ENCODE results near the gene GALNT14.

GALNT14 gene

DNA sequence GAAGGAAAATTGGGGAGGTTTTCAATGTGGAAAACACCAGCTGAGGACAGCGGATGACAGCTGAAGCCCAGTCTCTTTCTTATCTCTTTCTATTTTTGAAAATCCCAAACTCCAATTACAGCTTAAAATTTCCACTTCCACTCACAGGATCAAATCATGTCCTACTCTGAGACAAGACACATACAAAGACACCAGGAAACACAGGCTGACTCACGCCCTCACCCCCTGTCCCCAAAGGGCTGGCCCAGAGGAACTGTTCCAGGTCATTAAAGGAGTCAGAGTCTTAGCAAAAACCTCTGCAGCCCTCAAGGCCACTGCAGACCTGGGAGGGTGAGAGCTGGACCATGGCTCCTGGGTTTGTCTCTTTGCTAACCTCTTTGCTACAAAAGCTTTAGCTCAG, 187.9 kb downstream of the GALNT14 start:
- in situ Hi-C loops (cut with MboI; ENCODE audit: low sequenced_read_pairs) = no loop called here

DNA sequence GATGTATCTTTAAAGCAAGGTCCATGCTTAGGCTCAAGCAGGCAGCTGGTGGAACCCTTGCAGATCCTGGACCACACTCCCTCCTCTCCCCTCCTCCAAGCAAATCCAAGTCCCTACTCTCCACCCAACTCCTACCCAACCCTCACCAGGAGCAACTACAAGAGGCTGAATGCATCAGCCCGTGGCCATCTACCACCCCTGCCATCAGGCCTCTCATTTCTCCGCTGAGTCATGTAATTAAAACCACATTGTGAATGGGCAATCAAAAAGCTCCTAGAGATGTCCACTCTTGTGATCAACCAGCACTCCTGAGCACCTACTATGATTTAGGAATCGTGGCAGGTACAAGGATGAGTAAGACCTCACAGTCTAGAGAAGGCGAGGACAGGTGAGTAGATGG, 188.8 kb downstream of the GALNT14 start:
- in situ Hi-C loops (cut with MboI; ENCODE audit: low sequenced_read_pairs) = no loop called here

DNA sequence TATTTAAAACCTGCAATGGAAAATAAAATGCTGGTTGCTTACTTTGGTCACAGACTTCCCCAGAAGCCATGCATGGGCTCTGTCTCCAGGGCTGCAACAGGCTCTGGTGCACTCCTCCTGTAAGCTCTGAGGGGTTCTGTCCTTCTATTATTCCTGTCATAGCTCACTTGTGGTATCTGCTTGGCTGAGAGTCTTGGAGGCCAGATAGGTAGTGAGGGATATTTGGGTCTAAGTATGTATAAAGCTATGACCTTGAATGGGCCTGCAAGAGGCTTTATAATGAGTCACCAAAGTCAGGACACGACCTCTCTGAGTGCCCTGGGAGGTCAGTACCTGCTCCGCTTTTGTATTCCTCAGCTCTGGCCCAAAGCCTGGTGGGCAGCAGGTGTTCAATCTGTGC, 189.4 kb downstream of the GALNT14 start:
- in situ Hi-C loops (cut with MboI; ENCODE audit: low sequenced_read_pairs) = no loop called here

DNA sequence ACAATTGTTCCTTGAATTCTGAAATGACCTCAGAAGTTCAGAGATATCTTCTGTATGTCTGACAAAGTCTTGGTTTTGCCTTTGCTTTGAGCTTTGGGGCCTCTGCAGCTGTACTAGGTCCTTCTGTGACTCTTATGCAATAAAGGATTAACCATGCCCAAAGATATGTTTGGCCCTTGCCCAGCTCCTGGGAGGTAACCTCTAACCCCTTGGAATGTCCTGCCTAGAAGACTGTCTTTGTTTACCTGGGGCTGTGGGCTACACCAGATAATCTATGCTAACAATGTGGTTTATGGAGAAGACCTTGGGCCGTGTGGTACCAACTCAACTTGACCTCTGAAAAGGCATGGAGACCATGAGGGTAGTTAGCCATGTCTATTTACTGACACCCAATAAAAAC, 190.1 kb downstream of the GALNT14 start:
- in situ Hi-C loops (cut with MboI; ENCODE audit: low sequenced_read_pairs) = no loop called here

DNA sequence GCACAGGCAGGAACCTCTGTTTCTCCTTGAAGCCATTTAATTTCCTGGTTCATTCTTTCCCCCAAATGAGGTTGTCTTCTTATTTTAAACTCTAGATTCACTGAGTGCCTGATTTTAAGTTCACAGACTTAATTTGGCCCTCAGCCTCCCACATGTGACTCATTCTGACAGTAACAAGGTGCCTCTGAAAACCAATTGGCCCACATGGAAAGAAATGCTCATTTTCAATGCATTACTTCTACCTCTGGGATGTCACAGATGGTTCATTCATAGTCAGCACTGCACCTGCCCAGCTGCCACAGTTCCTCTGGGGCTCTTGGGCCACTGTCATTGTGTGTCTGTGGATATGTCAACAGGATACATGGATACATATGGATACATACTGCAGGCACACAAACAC, 190.6 kb downstream of the GALNT14 start:
- in situ Hi-C loops (cut with MboI; ENCODE audit: low sequenced_read_pairs) = no loop called here

DNA sequence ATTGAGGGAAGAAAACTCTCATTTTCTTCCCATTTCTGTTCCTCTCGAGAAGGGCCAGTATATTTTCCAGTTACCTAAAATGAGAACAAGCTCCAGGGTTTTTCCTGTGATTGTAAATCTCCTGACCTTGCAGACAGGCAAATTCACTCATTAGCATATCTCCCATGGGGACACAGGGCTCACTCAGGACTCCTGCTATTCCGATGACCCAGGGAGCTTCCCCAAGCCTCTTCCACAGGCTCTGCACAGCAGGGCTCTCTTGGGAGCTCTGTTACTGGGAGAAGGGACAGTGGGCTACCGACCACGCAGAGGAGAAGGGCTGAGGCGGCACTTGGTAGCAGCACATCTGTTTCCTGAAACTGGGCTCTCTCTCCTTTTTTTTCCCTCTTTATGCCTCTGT, 195.8 kb downstream of the GALNT14 start:
- in situ Hi-C loops (cut with MboI; ENCODE audit: low sequenced_read_pairs) = no loop called here

DNA sequence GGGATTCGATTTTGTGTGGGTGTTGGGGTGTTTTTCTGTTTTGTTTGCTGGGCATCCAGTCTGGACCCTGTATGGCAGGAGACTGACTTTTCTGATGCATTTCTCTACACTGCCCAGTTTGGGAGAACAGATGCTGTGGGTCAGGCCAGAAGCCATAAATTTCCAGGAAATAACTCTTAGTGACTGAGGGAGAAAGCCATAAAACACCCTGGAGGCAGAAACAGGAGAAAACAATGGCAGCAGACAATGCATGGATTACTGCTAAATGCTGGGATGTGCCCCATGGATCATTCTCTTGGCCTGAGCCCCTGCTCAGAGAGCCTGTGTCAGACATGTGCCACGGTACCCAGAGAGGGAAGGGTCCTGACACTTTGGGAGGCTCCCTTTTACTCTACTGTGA, 197.4 kb downstream of the GALNT14 start:
- in situ Hi-C loops (cut with MboI; ENCODE audit: low sequenced_read_pairs) = no loop called here

DNA sequence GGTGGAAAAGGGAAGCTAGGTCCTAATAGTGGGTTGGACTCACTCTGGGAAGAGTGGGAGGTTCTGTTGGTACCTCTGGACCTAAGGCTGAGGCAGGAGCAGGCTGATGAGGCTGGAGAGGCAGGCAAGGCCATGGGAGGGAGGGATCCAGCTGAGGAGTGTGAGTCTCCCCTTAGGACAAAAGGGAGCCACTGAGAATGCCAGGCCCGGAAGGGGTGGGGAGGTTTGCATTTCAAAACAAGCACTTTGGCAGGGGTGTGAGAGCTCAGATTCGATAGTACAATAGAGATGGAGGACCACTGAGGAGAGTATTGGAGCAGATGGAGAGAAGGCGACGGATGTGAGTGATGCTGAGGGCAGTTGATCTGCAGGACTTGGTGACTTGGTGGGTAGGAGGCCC, 198.9 kb downstream of the GALNT14 start:
- in situ Hi-C loops (cut with MboI; ENCODE audit: low sequenced_read_pairs) = no loop called here

DNA sequence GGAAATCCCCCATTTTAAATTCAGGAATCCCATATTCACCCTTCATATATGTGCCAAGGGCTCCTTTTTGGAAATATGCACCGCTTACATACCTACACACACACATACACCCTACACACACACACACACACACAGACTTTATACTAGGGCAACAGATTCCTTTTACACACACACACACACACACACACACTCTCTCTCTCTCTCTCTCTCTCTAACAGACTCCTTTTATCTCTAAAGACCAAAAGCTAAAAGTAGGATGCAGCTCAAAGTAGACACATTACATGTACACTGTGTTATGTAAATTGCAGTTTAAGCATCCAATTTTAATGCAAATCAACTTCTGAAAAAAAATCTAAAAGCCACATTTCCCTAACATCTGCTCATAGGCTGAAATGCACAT, 200.0 kb downstream of the GALNT14 start:
- in situ Hi-C loops (cut with MboI; ENCODE audit: low sequenced_read_pairs) = no loop called here

DNA sequence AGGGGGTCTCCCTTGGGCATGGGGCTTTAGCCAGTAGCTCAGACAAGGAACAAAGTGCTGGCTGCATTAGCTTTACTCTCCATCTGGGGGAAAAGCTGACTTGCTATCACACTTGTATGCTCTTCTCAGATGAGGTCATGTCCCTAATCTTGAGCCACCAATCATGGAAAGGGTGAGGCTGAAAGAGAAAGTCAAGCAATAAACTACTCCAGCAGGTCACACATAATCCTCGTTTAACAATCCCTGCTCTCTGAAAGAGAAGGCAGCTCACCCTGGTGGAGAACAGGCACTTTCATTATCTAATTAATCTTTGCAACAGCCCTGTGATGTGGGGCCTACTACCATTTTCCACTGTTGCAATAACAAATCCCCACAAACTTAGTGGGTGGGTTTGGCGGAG, 201.3 kb downstream of the GALNT14 start:
- in situ Hi-C loops (cut with MboI; ENCODE audit: low sequenced_read_pairs) = no loop called here

DNA sequence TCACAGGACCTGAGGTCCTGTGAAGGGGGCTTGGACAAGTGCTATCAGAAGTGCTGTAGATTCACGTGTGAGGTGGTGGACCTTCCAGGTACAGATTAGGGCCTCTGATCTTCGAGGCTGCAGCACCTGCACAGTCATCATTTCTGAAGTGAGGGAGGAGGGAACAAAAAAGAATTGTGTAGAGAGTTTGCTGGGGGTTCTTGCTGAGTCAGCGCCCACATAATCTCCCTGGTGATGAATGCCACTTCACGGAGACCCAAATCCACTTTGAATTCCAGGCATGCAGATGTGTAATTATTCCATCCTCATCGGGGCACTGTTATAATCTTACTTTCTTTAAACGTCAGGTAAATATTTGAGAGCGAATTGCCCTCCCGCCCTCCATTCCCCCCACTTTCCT, 202.4 kb downstream of the GALNT14 start:
- in situ Hi-C loops (cut with MboI; ENCODE audit: low sequenced_read_pairs) = no loop called here

DNA sequence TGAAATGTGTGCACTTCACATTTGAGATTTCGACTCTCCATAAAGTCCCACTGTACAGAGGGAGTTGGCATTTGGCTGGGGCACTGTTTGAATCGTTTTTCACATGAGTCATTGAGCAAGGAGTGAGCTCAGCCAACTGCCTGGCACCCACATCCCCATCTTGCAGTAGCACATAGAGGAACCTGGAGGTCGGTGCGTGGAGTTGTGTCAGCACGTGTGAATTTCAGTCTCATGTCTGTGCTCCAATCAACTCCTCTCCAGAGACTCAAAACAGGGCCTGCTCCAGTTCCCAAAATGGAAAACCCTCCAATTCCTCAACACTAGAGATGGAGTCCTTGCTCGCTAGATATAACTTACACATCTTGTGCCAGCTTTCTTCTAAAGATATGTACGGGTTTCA, 204.2 kb downstream of the GALNT14 start:
- in situ Hi-C loops (cut with MboI; ENCODE audit: low sequenced_read_pairs) = no loop called here

DNA sequence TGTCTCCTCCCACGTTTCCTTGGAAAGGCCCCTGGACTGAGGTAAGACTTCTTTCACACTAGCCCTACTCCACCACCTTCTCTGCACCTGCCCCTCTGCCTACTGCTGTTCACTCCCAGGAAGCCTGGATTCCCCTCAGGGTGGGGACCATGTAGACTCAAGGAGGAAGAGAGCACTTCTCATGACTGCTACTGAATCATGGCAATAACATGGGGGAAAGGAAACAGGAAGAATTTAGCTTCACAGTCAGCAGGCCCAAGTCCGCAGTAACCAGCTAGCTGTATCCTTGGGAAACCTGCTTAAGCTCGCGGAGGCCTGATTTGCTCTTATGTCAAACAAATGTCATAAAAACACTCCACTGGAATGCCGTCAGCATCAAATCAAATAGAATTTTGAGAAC, 204.7 kb downstream of the GALNT14 start:
- in situ Hi-C loops (cut with MboI; ENCODE audit: low sequenced_read_pairs) = no loop called here

DNA sequence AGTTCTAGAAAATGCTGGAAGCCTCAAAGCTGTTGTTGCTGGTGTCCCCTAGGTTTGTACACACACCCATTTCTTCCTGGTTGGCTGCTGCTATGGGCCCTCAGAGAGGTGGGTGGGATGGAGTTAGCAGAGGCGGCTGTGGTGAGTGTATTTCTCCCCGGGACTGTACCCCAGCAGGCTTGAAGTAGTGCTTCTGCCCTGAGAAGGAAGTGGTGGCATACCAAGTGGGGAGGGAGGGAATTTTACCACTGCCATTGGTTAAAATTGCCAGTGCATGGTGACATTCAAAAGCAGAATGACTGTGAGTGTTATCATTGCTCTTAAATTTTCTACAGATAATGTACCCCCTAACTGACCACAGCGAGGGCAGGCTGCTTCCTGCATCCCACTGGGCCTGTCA, 205.4 kb downstream of the GALNT14 start:
- in situ Hi-C loops (cut with MboI; ENCODE audit: low sequenced_read_pairs) = no loop called here

DNA sequence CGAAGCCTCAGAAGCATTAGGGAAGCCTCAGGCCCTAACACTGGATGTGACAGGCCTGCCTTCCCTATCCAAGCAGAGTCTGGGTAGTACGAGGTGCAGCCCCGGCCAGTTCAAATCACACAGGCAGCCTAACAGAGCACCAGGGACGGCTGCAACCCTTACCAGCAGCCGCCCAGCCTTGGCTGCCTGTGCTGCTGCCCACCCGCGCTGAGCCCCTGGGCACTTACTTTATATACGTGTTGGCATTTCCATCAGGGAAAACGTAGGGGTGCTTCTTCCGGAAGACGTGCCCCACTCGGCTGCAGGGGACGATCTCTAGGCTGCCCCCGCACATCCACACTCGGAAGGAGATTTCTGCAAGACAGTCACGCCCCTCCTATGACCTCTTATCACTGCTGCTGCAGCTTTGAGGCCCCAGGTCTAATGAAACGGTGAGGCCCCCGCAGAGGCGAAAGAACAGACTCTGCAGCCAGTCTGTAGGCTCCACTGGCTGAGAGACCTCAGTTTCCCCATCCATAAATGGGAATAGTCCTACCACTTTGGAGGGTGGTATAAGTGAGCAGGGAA, 206.3 kb downstream of the GALNT14 start:
- in situ Hi-C loops (cut with MboI; ENCODE audit: low sequenced_read_pairs) = no loop called here

DNA sequence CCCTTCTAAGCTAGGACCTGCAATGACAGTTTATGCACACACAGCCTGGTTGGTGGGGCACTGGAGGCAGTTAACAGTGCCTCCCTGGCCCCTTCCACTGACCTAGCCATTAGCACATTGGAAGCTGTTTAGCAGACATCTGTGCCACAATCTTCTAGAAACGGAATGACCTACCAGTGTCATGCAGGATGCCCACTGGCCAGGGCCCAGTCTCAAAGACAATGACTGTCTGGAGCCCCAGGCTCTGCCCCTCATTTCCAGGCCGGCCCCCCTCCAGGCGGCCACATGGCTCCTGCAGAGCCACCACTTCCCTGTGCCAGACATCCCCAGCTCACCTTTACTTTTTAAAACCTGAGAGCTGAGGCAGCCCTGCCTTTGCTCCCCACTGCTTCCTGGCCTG, 207.5 kb downstream of the GALNT14 start:
- in situ Hi-C loops (cut with MboI; ENCODE audit: low sequenced_read_pairs) = no loop called here

DNA sequence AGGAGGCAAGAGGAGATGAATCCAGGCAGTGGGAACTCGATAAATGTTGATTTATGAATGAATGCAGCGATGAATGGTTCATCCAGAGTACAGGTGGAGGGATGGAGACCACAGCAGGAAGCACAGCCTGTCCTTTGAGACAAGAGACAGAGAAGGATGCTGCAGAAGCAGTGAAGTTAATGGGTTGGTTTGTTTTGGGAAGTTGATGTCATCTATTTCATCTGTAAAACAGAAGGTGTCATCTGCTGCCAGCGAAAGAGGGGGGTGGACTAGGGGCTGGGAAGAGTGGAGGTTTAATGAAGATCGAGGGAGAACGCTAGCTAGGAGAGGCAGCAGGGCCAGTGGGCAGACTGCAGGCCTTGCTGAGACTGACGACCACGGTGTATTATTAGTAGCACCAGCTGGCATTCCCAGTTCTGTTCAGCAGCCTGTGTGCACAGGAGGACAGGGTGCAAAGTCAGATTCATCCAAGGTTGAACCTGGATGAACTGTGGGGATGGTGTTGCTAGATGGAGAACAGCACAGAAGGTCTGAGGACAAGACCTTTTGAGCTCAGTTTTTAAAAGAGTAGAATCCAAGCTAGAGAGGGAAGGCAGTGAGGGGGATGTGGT, 210.7 kb downstream of the GALNT14 start:
- in situ Hi-C loops (cut with MboI; ENCODE audit: low sequenced_read_pairs) = no loop called here

DNA sequence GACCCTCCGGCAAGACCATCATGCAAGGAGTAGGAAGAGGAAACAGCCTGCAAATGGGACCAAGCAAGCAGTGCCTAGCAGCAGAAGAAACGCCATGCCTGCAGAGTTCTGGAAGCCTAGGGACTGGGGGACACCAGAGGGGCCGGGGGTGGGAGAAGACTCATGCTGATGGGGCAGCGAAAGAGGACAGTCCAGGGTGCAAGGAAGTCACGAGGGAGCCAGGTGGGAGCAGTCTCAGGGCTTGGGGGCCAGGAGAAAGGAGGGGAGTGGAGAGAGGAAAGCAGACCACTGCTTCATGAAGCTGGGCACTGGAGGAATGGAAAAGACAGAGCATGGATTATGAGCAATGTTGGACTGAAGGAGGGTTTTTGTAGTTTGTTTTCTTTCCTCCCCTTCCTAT, 211.6 kb downstream of the GALNT14 start:
- in situ Hi-C loops (cut with MboI; ENCODE audit: low sequenced_read_pairs) = no loop called here

DNA sequence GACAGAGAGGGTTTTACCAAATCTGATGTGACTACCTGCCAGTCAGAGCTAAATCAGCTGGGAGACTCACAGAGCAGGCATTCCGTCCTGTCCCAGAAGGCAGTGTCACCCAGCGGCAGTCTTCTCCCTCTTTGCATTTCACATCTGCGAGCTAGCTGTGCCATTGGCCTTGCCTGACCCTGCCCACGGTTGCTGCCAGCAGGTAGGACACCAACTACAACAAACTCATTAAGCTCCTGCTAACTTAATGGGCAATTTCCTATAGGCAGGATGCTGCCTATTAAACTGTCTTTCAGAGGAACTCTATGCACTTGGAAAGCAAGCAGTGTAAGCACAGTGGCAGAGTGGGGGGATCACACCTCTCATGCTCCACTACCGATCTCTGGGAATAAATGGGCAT, 214.6 kb downstream of the GALNT14 start:
- in situ Hi-C loops (cut with MboI; ENCODE audit: low sequenced_read_pairs) = no loop called here

DNA sequence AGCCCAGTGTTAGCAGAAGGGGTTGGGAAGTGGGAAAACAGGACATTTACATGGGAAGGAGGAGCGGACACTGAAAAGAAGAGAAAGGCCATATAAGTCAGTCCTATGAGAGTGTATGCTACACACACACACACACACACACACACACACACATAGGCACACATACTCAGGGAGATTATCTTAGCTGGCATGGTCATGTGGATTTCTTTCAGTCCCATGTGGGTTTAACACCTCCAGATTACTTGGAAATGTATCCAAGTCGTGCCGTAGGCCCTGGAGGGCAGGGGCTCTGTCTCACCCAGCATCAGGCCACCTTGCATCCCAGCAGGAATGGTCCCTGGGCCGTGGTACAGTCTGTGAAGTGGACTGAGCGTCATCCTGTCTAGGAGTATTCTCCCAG, 217.7 kb downstream of the GALNT14 start:
- in situ Hi-C loops (cut with MboI; ENCODE audit: low sequenced_read_pairs) = no loop called here

DNA sequence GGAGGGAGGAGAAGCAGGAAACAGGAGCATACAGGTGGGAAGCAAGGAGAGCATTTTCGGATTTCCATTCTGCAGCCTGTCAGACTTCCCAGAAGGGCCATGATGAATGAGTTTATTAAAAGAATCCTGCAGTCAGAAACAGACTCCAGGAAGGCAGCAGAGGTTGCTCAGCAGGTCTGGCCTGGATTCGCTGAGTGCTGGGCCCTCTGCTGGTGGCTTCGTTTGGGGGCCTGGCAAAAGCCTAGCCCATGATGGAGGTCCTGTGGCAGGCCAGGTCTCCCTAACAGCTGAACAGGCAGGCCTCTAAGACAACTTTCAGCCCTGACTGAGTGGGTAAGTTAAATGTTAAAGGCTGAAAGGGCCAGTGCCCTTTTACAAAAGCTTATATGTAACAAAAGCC, 222.8 kb downstream of the GALNT14 start:
- in situ Hi-C loops (cut with MboI; ENCODE audit: low sequenced_read_pairs) = no loop called here

DNA sequence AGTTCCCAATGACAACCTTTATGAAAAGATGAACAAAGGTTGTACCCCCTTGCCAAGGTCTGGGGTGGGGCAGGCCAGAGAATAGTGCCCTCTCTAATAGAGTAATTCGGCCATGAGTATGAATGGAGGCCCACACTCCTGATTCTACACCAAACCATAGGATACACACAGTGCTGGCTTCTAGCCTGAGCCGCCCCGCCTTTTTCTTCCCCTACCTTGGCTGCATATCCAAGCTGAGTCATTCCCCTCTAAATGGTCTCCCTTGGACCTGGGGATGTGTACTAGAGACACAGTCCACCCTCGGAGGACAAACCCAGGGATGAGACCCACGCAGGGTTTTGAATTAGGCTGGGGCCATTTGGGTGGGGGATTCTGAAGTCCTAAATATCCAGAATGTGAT, 223.8 kb downstream of the GALNT14 start:
- in situ Hi-C loops (cut with MboI; ENCODE audit: low sequenced_read_pairs) = no loop called here

DNA sequence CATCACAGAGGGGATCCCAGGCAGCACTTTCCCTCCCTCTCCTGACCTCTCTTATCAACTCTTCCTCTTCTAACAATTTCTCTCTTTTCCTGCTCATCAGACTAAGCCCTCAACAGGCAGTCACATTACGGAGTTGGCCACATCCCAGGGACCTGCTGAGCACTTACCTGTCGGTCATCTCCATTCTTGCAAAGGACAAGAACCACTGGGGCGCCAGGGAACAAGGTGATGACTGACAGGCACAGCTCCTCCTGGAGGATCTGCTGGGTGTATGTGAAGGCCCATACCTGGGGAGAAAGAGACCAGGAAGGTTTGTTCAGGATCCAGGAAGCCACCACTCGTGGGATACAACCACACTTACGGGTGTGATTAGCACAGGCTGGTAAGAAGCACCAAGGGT, 226.2 kb downstream of the GALNT14 start:
- in situ Hi-C loops (cut with MboI; ENCODE audit: low sequenced_read_pairs) = no loop called here

Data from hTERT RPE-1 (cell line).